NK-92 treated with Interleukin-12 subunit alpha and Interleukin-12 subunit beta, amount 100 ng/mL, for 24 hours (cell line): Measurements from ENCODE around the gene CDHR4.
"Not testable (repeated sequence)": the region's sequence is repeated elsewhere in the genome, so short reads cannot be mapped to it uniquely, and the experiment has no call there.

Experiments used
- DNase-seq: peaks from one replicate; lab custom pipeline; 2025; lab: John Stamatoyannopoulos, UW

Gene CDHR4

GRCh38 chr3:49780080-49780974 lies 19.3 kb downstream of the CDHR4 start:
- no peak for DNase-seq

GRCh38 chr3:49779358-49780079 lies 20.2 kb downstream of the CDHR4 start:
- no peak for DNase-seq

GRCh38 chr3:49776101-49776500 lies 23.6 kb downstream of the CDHR4 start:
- DNase-seq = not testable (repeated sequence)

GRCh38 chr3:49775538-49775937 lies 24.1 kb downstream of the CDHR4 start:
- DNase-seq = no peak

GRCh38 chr3:49772703-49773102 lies 27.0 kb downstream of the CDHR4 start:
- DNase-seq = no peak

GRCh38 chr3:49771340-49771938 lies 28.2 kb downstream of the CDHR4 start:
- no peak for DNase-seq

GRCh38 chr3:49769926-49770325 lies 29.7 kb downstream of the CDHR4 start:
- no peak for DNase-seq

GRCh38 chr3:49769286-49769915 lies 30.3 kb downstream of the CDHR4 start:
- no peak for DNase-seq

GRCh38 chr3:49763981-49764380 lies 35.7 kb downstream of the CDHR4 start:
- DNase-seq = no peak

GRCh38 chr3:49761661-49762060 lies 38.0 kb downstream of the CDHR4 start:
- DNase-seq = no peak

- DNase-seq = no peak
Observed at GRCh38 chr3:49759226-49759625, 40.4 kb downstream of the CDHR4 start.

- DNase-seq = no peak
Observed at GRCh38 chr3:49757197-49757596, 42.5 kb downstream of the CDHR4 start.

GRCh38 chr3:49756036-49756435 lies 43.6 kb downstream of the CDHR4 start:
- DNase-seq = no peak

- no peak for DNase-seq
Observed at GRCh38 chr3:49754536-49754935, 45.1 kb downstream of the CDHR4 start.

- no peak for DNase-seq
Observed at GRCh38 chr3:49751501-49751900, 48.2 kb downstream of the CDHR4 start.

- no peak for DNase-seq
Observed at GRCh38 chr3:49750056-49750455, 49.6 kb downstream of the CDHR4 start.

- not testable (repeated sequence) for DNase-seq
Observed at GRCh38 chr3:49748874-49749273, 50.8 kb downstream of the CDHR4 start.

GRCh38 chr3:49747792-49748480 lies 51.7 kb downstream of the CDHR4 start:
- DNase-seq = no peak

- DNase-seq = no peak
Observed at GRCh38 chr3:49745986-49746385, 53.7 kb downstream of the CDHR4 start.
